OCI-LY1 (cell line): ENCODE results near the gene DDX17.

Experiments used
- H2AFZ ChIP-seq: fragments of 200-600 bp; sonication (generic), shearing (Covaris generic); 2 replicates; pipeline ENCODE4 v1.6.0; 2014; ENCODE audit warnings: antibody characterized with exemption, mild to moderate bottlenecking, low read length
- H3F3A ChIP-seq: fragments of 200-600 bp; sonication (generic), shearing (Covaris generic); 2 replicates; pipeline ENCODE4 v1.6.0; 2014; ENCODE audit warnings: mild to moderate bottlenecking, antibody characterized with exemption, low read length, moderate library complexity; ENCODE audit not compliant: insufficient read depth
- H3K27ac ChIP-seq: fragments of 200-600 bp; sonication (generic); 2 replicates; pipeline ENCODE4 v1.5.1; 2014; ENCODE audit warnings: low read length, mixed run types, mild to moderate bottlenecking, low read depth; ENCODE audit not compliant: poor library complexity, severe bottlenecking
- H3K27me3 ChIP-seq: fragments of 200-600 bp; sonication (generic); 2 replicates; pipeline ENCODE4 v1.6.0; 2014; ENCODE audit warnings: antibody characterized with exemption, mild to moderate bottlenecking, low read length, moderate library complexity; ENCODE audit not compliant: insufficient read depth
- H3K36me3 ChIP-seq: fragments of 200-600 bp; sonication (generic); 2 replicates; pipeline ENCODE4 v1.6.1; 2014; ENCODE audit warnings: mild to moderate bottlenecking, antibody characterized with exemption, low read length, moderate library complexity, mixed read lengths; ENCODE audit not compliant: insufficient read depth
- H3K4me1 ChIP-seq: fragments of 200-600 bp; sonication (generic); 2 replicates; pipeline ENCODE4 v1.5.1; 2014; ENCODE audit warnings: mild to moderate bottlenecking, low read length, moderate library complexity; ENCODE audit not compliant: insufficient read depth, severe bottlenecking
- H3K4me2 ChIP-seq: fragments of 200-600 bp; sonication (generic), shearing (Covaris generic); 2 replicates; pipeline ENCODE4 v1.6.1; 2014; ENCODE audit warnings: low read length
- H3K4me3 ChIP-seq: fragments of 200-600 bp; sonication (generic); 2 replicates; pipeline ENCODE4 v1.5.1; 2014; ENCODE audit warnings: low read length, low read depth, mild to moderate bottlenecking, mixed read lengths; ENCODE audit not compliant: poor library complexity, severe bottlenecking
- H3K79me2 ChIP-seq: fragments of 200-600 bp; shearing (Covaris generic); 2 replicates; pipeline ENCODE4 v1.6.1; 2016; ENCODE audit warnings: mixed run types, low read length, mixed read lengths; ENCODE audit not compliant: insufficient read depth
- H3K9ac ChIP-seq: fragments of 200-600 bp; sonication (generic), shearing (Covaris generic); 2 replicates; pipeline ENCODE4 v1.6.1; 2014; ENCODE audit warnings: mild to moderate bottlenecking, low read length, mixed read lengths
- H3K9me2 ChIP-seq: fragments of 200-600 bp; sonication (generic), shearing (Covaris generic); 2 replicates; pipeline ENCODE4 v1.6.1; 2014; ENCODE audit warnings: low read depth, mild to moderate bottlenecking, low read length, mixed read lengths
- H3K9me3 ChIP-seq: fragments of 200-600 bp; shearing (Covaris generic); 2 replicates; pipeline ENCODE4 v1.6.1; 2014; ENCODE audit warnings: low read length, mixed read lengths
- H4K20me1 ChIP-seq: fragments of 200-600 bp; sonication (generic), shearing (Covaris generic); 2 replicates; pipeline ENCODE4 v1.6.0; 2016; ENCODE audit warnings: mild to moderate bottlenecking, low read length; ENCODE audit not compliant: insufficient read depth
- CTCF ChIP-seq: fragments of 200-600 bp; sonication (generic), shearing (Covaris generic); IDR thresholded peaks from 2 replicates; pipeline ENCODE4 v1.5.1; 2017; ENCODE audit warnings: mild to moderate bottlenecking, antibody characterized with exemption, low read length, moderate library complexity, mixed read lengths
- EZH2 ChIP-seq: fragments of 200-600 bp; sonication (generic), shearing (Covaris generic); IDR thresholded peaks from 2 replicates; pipeline ENCODE4 v1.8.0; 2017; ENCODE audit warnings: borderline replicate concordance, mixed run types, mild to moderate bottlenecking, antibody characterized with exemption, low read length, moderate library complexity, mixed read lengths

DDX17 gene

DNA sequence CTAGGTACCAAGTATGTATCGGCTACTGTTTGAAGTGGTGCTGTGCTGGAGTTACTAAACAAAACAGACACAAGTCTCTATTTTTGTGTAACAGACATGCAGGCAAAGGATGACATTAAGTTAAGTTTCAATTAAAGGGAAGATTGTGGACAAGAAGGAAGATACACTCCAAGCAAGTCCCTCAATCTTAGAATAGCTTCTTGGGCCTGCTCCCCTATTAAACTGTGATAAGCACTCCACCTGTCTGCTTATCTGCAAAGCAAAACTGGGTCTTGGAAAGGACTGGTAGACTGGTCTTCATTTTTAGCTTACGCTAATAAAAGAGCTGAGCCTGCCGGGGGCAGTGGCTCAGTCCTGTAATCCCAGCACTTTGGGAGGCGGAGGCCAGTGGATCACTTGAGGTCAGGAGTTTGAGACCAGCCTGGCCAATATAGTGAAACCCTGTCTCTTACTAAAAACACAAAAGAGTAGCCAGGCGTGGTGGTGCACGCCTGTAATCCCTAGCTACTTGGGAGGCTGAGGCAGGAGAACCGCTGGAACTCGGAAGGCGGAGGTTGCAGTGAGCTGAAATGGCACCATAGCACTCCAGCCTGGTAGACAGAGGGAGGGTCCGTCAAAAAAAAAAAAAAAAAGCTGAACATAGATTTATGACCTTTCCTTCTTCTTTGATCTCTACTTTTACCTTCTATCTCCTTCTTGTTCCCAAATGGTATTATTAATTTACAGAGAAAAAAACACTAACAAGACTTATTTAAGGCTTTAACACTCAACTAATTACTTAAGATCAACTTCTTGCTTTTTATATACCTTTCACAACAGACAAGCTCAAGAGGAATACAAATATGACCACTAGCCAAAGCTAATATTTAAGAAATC, 4.1 kb downstream of the DDX17 start:
- peak overlapping the region; percentile 99; the same call in 1 of the 2 replicates for H3K4me2 ChIP-seq
- H3K79me2 ChIP-seq = peaks cover 48% of the 10 kb centered on the region
- H3K9me2 ChIP-seq = no peaks in the 10 kb centered on the region
- H3K4me3 ChIP-seq = peak overlapping the region; percentile 96
- no peaks in the 10 kb centered on the region for H3K9me3 ChIP-seq
- H2AFZ ChIP-seq = no peak overlapping the region
- H3K27ac ChIP-seq = no peak overlapping the region
- no peaks in the 10 kb centered on the region for H3F3A ChIP-seq
- peaks cover 83% of the 10 kb centered on the region for H3K36me3 ChIP-seq
- peaks cover 28% of the 10 kb centered on the region for H3K4me1 ChIP-seq
- TF ChIP-seq CTCF (no peak), EZH2 (no peak)
- no peak overlapping the region; the same call in 1 of the 2 replicates for H3K9ac ChIP-seq
- peaks cover 12% of the 10 kb centered on the region; the same call in 1 of the 2 replicates for H4K20me1 ChIP-seq
- no peaks in the 10 kb centered on the region for H3K27me3 ChIP-seq

DNA sequence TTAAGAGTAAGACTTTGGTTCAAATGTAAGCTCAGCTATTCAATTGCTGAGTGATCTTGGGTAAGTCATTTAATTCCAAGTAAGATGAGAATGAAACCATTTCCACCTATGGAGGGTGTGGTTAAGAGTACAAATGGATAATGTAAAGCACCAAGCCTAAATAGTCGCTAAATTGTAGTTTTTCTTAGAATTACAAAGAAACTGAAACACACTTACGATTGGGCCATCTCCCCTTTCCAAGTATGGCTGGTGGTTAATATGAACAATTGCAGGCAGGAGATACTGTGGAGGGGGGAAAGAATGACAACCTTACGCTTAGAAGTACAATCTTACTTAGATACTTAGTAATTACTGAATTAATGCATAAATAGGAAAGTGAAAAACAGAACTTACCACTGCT, 8.2 kb downstream of the DDX17 start:
- H3K27ac ChIP-seq = no peak overlapping the region
- H4K20me1 ChIP-seq = no peaks in the 10 kb centered on the region
- TF ChIP-seq CTCF = no peak
- no peak for TF ChIP-seq EZH2
- peaks cover 21% of the 10 kb centered on the region for H3K79me2 ChIP-seq
- no peak overlapping the region for H3K9ac ChIP-seq
- H3K4me2 ChIP-seq = no peak overlapping the region
- H3K36me3 ChIP-seq = peaks cover 100% of the 10 kb centered on the region
- no peak overlapping the region for H3K4me3 ChIP-seq
- H3K9me3 ChIP-seq = no peaks in the 10 kb centered on the region
- H3K9me2 ChIP-seq = no peaks in the 10 kb centered on the region
- H3K27me3 ChIP-seq = no peaks in the 10 kb centered on the region
- no peak overlapping the region for H2AFZ ChIP-seq
- peaks cover 6% of the 10 kb centered on the region for H3K4me1 ChIP-seq
- H3F3A ChIP-seq = no peaks in the 10 kb centered on the region

- Histone ChIP-seq H3K27ac (no peak overlapping the region), H3F3A (no peaks in the 10 kb centered on the region), H3K4me1 (no peaks in the 10 kb centered on the region), H3K36me3 (peaks cover 100% of the 10 kb centered on the region), H3K4me3 (no peak overlapping the region), H4K20me1 (no peaks in the 10 kb centered on the region), H3K9ac (no peak overlapping the region), H2AFZ (no peak overlapping the region), H3K27me3 (no peaks in the 10 kb centered on the region), H3K9me2 (no peaks in the 10 kb centered on the region), H3K79me2 (no peaks in the 10 kb centered on the region), H3K4me2 (no peak overlapping the region), H3K9me3 (no peaks in the 10 kb centered on the region)
- no peak for TF ChIP-seq CTCF
- no peak for TF ChIP-seq EZH2
These were observed 11.2 kb downstream of the DDX17 start for GRCh38 chr22:38494939-38495338.
